ENCODE measurements around the gene TUB. TPM values are rescaled to one million over a fixed set of nuclear protein-coding genes. Genes with fewer than 3 reads are reported as not detected.

TUB gene
- total and polyA plus RNA-seq, 2 donors (not counting 1 experiment from before 2014, with no cell fraction given) = 0.06 to 0.10 TPM

- H3K4me3 ChIP-seq (ENCODE audit: control extremely low read depth in 1 of 5, extremely low read depth in 1 of 5, insufficient read depth in 1 of 5, low read depth in 2 of 5, low read length in 4 of 5) = no peak overlapping the region
- H3K27ac ChIP-seq (ENCODE audit: low read length in 2 of 2) = no peak overlapping the region
- H3K9me3 Mint-ChIP-seq (ENCODE audit: insufficient read depth) = no peaks in the 10 kb centered on the region
- intact Hi-C loops (cut with micrococcal nuclease) = no loop called here
- CTCF ChIA-PET = no interaction called here
- H3K4me1 Mint-ChIP-seq = no peaks in the 10 kb centered on the region
- H3K4me3 Mint-ChIP-seq = no peak overlapping the region
- no peaks in the 10 kb centered on the region for H4K20me1 ChIP-seq (ENCODE audit: control insufficient read depth, insufficient read depth, low read length, poor library complexity, severe bottlenecking)
- peaks cover 38% of the 10 kb centered on the region for H3K27me3 Mint-ChIP-seq
- no peak overlapping the region for H3K4me2 ChIP-seq (replicated peaks; ENCODE audit: low read depth, low read length, poor library complexity, severe bottlenecking)
- POLR2A ChIA-PET = no interaction called here
- H3K9ac ChIP-seq (ENCODE audit: low read length) = no peak overlapping the region
- TF ChIP-seq CTCF (IDR thresholded peaks at IDR 0.05) = no peak
- DNase-seq = no peak
- H2AFZ ChIP-seq (ENCODE audit: insufficient read depth, low read depth, low read length, poor library complexity, severe bottlenecking) = no peak overlapping the region
- WGBS (ENCODE audit: insufficient coverage) = 56% methylated on average over 3 of the region's 3 CpGs
- no peaks in the 10 kb centered on the region for H3K36me3 ChIP-seq (replicated peaks in 1 of 2; ENCODE audit: control extremely low read depth in 1 of 2, control insufficient read depth in 1 of 2, extremely low read depth in 1 of 2, insufficient read depth in 2 of 2, low read length in 1 of 2)
- no peak overlapping the region for H3K27ac Mint-ChIP-seq
- H3K4me1 ChIP-seq (ENCODE audit: control insufficient read depth in 2 of 2, insufficient read depth in 2 of 2, low read length in 2 of 2) = no peaks in the 10 kb centered on the region
- no peaks in the 10 kb centered on the region for H3K79me2 ChIP-seq (ENCODE audit: control insufficient read depth, insufficient read depth, low read length)
- H3K27me3 ChIP-seq (replicated peaks in 1 of 4; ENCODE audit: control extremely low read depth in 1 of 4, control insufficient read depth in 3 of 4, insufficient read depth in 4 of 4, low read length in 3 of 4) = peaks cover 0 to 8% (median 1%) of the 10 kb centered on the region in 4 experiments
- H3K9me3 ChIP-seq (ENCODE audit: control extremely low read depth in 1 of 3, control insufficient read depth in 2 of 3, insufficient read depth in 1 of 3, low read length in 2 of 3) = no peaks in the 10 kb centered on the region
- ATAC-seq (ENCODE audit: low read depth) = no peak
Observed at GRCh38 chr11:8047382-8047781, 33.6 kb upstream of the TUB start.

GRCh38 chr11:8049084-8049483 lies 31.9 kb upstream of the TUB start:
- TF ChIP-seq EZH2 (IDR thresholded peaks at IDR 0.05; ENCODE audit: borderline replicate concordance, insufficient read depth, low read depth, low read length, poor library complexity, severe bottlenecking) = no peak
- TF ChIP-seq CTCF (IDR thresholded peaks at IDR 0.05) = no peak
- Mint-ChIP-seq H3K27me3 (peaks cover 38% of the 10 kb centered on the region), H3K4me1 (no peaks in the 10 kb centered on the region)

More at GRCh38 chr11:8049084-8049483, 31.9 kb upstream of the TUB start:
- H3K4me3 Mint-ChIP-seq = no peak overlapping the region
- intact Hi-C loops (cut with micrococcal nuclease) = no loop called here
- Histone ChIP-seq H3K9ac (ENCODE audit: low read length) (no peak overlapping the region), H3K79me2 (ENCODE audit: control insufficient read depth, insufficient read depth, low read length) (no peaks in the 10 kb centered on the region), H2AFZ (ENCODE audit: insufficient read depth, low read depth, low read length, poor library complexity, severe bottlenecking) (no peak overlapping the region), H3K4me1 (ENCODE audit: control insufficient read depth in 2 of 2, insufficient read depth in 2 of 2, low read length in 2 of 2) (no peaks in the 10 kb centered on the region), H4K20me1 (ENCODE audit: control insufficient read depth, insufficient read depth, low read length, poor library complexity, severe bottlenecking) (no peaks in the 10 kb centered on the region), H3K36me3 (replicated peaks in 1 of 2; ENCODE audit: control extremely low read depth in 1 of 2, control insufficient read depth in 1 of 2, extremely low read depth in 1 of 2, insufficient read depth in 2 of 2, low read length in 1 of 2) (no peaks in the 10 kb centered on the region), H3K27me3 (replicated peaks in 1 of 4; ENCODE audit: control extremely low read depth in 1 of 4, control insufficient read depth in 3 of 4, insufficient read depth in 4 of 4, low read length in 3 of 4) (peaks cover 0 to 8% (median 1%) of the 10 kb centered on the region in 4 experiments), H3K27ac (ENCODE audit: low read length in 2 of 2) (no peak overlapping the region), H3K4me3 (ENCODE audit: control extremely low read depth in 1 of 5, extremely low read depth in 1 of 5, insufficient read depth in 1 of 5, low read depth in 2 of 5, low read length in 4 of 5) (no peak overlapping the region), H3K9me3 (ENCODE audit: control extremely low read depth in 1 of 3, control insufficient read depth in 2 of 3, insufficient read depth in 1 of 3, low read length in 2 of 3) (no peaks in the 10 kb centered on the region), H3K4me2 (replicated peaks; ENCODE audit: low read depth, low read length, poor library complexity, severe bottlenecking) (no peak overlapping the region)
- DNase-seq = no peak
- 100% methylated on average over 2 of the region's 3 CpGs for WGBS (ENCODE audit: insufficient coverage)
- H3K9me3 Mint-ChIP-seq (ENCODE audit: insufficient read depth) = no peaks in the 10 kb centered on the region
- POLR2A ChIA-PET = no interaction called here
- ATAC-seq (ENCODE audit: low read depth) = no peak
- no peak overlapping the region for H3K27ac Mint-ChIP-seq
- CTCF ChIA-PET = interaction anchor here (0.6 to 1.6 kb wide), 2 partner anchors 16 to 50 kb away, joined by 3 to 6 read pairs; no protein-coding TSS in a partner anchor

All from B cell (primary cell).